RWPE1 (cell line): Measurements from ENCODE around the gene TENM4.

ENCODE experiments used
- CTCF ChIA-PET: fragments of 350-600 bp; sonication (Branson Sonifier 250); formaldehyde crosslinking; extraction: SDS; loops from one replicate; lab custom pipeline; 2021; lab: Yijun Ruan, JAX
- POLR2A ChIA-PET: fragments of 400-600 bp; formaldehyde crosslinking; extraction: SDS; loops from one replicate; lab custom pipeline; 2020; ENCODE audit warnings: antibody characterized with exemption; ENCODE audit not compliant: low non-redundant PET; lab: Yijun Ruan, JAX
- DNase-seq: peaks from one replicate; pipeline ENCODE4 v3.0.0; 2012; ENCODE audit warnings: low spot score
- H3K27ac ChIP-seq: fragments of 450-650 bp; 2 replicates; pipeline ENCODE4 v1.5.1; 2017
- TF ChIP-seq, protein P1 (sequence below): fragments of 450-650 bp; conservative IDR thresholded peaks from 2 replicates; pipeline ENCODE4 v1.5.1; 2017; ENCODE audit warnings: low read depth, mild to moderate bottlenecking

The TENM4 gene

DNA sequence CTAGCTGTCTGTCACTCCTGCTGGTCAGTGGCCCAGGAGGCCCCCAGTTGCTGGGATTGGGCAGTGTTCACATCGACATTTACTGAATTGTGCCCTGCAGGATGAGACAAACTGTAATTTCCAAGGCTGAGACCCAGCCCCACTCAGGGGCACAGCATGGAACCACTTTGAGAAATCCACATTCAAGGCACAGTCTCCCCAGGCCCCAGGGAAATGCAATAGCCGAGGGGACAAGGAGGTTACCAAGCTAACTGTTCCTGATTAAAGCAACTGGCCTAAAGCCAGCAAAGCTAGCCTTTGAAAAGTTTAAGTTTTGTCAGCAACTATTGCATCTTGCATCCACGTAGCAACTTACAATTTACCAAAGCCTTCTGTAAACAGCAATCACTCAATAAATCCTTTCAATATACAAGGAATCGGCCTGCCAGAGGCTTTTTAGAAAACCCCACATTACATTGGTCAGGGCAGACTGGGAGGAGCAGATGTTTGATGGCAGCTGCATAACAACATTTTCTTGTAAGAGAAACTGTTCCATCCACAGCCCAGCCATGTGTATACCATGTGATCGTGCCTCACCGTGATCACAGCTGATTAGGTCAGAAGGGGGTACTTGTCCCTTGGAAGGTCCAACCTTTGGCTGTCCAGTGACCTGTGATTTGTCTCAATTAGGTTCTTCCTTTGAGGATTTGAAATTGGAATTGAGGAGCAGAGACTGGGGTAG, 103.9 kb downstream of the TENM4 start:
- TF ChIP-seq, protein P1, sequence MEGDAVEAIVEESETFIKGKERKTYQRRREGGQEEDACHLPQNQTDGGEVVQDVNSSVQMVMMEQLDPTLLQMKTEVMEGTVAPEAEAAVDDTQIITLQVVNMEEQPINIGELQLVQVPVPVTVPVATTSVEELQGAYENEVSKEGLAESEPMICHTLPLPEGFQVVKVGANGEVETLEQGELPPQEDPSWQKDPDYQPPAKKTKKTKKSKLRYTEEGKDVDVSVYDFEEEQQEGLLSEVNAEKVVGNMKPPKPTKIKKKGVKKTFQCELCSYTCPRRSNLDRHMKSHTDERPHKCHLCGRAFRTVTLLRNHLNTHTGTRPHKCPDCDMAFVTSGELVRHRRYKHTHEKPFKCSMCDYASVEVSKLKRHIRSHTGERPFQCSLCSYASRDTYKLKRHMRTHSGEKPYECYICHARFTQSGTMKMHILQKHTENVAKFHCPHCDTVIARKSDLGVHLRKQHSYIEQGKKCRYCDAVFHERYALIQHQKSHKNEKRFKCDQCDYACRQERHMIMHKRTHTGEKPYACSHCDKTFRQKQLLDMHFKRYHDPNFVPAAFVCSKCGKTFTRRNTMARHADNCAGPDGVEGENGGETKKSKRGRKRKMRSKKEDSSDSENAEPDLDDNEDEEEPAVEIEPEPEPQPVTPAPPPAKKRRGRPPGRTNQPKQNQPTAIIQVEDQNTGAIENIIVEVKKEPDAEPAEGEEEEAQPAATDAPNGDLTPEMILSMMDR = no peak
- CTCF ChIA-PET = interaction anchor here (0.7 kb wide), 1 partner anchor 15 kb away, joined by 3 read pairs; no protein-coding TSS in a partner anchor
- H3K27ac ChIP-seq = no peak overlapping the region
- POLR2A ChIA-PET = no interaction called here
- no peak for DNase-seq

DNA sequence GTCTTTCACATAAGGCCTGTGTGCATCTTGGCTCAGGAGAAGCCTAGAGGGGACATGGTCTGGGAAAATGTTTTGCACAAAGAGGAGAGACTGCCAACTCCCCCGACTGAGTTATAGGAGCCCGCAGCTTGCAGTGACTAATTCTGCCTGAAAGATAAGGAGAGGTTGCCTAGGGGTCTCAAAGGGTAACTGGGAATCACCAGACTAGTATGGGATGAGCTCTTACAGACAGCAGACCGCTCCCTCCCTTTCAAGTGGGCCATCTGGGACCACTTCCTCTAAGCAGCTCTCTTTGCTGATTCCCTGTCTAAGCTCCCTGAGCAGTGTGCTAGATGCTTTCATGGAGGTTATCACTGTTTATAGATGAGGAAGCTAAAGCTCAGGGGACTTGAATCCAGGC, 105.1 kb downstream of the TENM4 start:
- ChIA-PET POLR2A (no interaction called here), CTCF (interaction anchor here (0.6 to 0.7 kb wide), 2 partner anchors 329 to 1501 kb away, joined by 3 to 4 read pairs; no protein-coding TSS in a partner anchor)
- TF ChIP-seq, protein P1 = no peak
- no peak for DNase-seq
- no peak overlapping the region for H3K27ac ChIP-seq

DNA sequence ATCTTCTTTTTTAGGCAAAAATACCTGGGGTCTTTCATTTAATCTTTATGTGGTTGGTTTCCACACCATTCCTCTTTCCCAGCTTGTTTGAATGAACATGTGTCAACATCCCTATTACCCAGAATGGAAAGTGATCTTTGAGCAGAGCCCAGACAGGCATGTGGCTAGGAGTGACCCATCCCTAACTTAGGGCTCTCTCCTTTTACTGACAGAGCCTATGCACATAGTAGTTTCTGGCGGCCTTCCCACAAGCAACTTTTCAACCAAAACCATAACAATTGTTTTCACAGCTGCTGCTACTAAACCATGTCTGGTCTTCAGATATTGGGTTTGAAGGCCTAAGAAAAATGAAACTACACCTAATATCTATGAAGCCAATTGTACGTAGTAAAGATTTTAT, 107.5 kb downstream of the TENM4 start:
- H3K27ac ChIP-seq = no peak overlapping the region
- ChIA-PET POLR2A (no interaction called here), CTCF (no interaction called here)
- TF ChIP-seq, protein P1 = no peak
- DNase-seq = no peak

DNA sequence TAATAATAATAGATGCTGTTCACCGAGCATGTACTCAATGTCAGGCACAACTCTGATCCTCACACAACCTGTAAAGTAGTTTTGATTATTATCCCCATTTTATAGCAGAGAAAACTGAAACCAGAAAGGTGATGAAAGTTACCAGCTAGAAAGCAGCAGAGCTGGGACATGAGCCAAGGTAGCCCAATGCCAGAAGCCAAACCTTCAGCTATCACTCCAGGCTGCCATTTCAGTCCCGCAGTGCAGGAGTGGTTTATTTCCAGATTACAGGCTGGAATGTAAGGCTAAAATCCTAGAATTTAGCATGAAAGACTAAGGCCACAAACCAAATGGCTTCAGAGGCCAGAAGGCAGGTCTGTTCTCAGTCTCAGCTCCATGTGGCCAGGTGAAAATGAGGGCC, 108.8 kb downstream of the TENM4 start:
- TF ChIP-seq, protein P1 = no peak
- no peak for DNase-seq
- H3K27ac ChIP-seq = no peak overlapping the region
- POLR2A ChIA-PET = no interaction called here
- CTCF ChIA-PET = no interaction called here

DNA sequence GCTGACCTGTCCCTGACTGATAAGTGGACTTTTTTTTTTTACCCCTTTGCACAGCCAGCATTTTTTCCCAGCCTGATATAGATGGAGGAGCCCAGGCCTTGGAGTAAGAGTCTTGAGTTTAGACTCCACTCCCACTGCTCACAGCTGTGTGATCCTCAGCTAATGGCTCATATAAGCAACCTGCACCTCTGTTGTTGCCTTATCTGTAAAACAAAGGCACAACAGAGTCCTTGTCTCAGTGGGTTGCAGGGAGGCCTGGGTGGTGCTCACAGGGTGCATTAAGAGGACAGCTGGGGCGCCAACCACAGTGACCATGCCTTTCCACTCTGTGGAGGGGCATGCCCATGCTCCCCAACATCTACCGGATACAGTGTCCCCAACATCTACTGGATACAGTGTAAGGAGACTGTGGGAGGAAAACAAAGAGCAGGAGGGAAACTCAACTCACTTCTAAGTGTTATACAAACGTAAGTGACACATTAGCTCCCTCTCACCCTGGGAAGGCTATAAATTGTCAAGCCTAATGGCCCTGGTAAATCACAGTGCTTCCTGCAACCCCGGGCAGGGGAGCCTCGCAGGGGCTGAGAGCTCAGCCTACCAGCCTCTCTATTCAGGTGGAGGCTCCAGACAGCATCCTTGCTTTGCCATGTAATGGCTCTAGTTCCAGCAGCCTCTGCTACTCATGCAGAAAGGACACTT, 109.5 kb downstream of the TENM4 start:
- POLR2A ChIA-PET = no interaction called here
- CTCF ChIA-PET = no interaction called here
- TF ChIP-seq, protein P1 = no peak
- no peak overlapping the region for H3K27ac ChIP-seq
- DNase-seq = no peak

DNA sequence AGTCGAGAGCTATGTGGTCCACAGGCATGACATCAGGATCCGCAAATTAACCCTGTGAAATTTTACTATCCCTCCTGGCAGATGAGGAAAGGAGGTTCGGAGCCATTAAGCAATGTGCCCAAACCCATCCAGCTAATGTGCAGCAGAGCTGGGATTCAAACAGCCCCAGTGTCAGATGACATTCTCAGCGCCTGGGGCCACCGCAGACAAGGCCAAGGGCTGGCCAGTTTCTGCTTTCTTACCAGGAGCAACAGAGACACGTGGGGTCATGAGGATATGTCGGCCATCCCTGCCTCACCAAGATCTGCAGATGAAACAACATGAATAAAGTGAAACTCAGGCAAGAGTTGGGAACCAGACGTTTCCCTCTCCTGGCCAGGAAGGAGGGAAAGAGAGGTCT, 110.2 kb downstream of the TENM4 start:
- no peak overlapping the region for H3K27ac ChIP-seq
- ChIA-PET CTCF (interaction anchor here (1.2 kb wide), 1 partner anchor 70 kb away, joined by 3 read pairs; no protein-coding TSS in a partner anchor), POLR2A (no interaction called here)
- DNase-seq = no peak
- TF ChIP-seq, protein P1 = no peak
